GM12878 (cell line): Measurements from ENCODE around the gene POLR1H. TPM values are rescaled to one million over a fixed set of nuclear protein-coding genes. Genes with fewer than 3 reads are reported as not detected.

ENCODE experiments used
- ATF2 ChIP-seq: IDR thresholded peaks from 2 replicates; pipeline ENCODE4 v1.6.1; 2012; ENCODE audit warnings: low read length, inconsistent platforms
- ATF3 ChIP-seq: IDR thresholded peaks from 2 replicates; pipeline ENCODE4 v1.6.1; 2011; ENCODE audit warnings: low read depth, mild to moderate bottlenecking, low read length, moderate library complexity, borderline replicate concordance; ENCODE audit errors: extremely low read depth
- BACH1 ChIP-seq: fragments of 450-650 bp; IDR thresholded peaks from 2 replicates; pipeline ENCODE4 v1.6.1; 2017; ENCODE audit warnings: mild to moderate bottlenecking, borderline replicate concordance
- EED ChIP-seq: sonication (generic); IDR thresholded peaks from 2 replicates; pipeline ENCODE4 v1.6.1; 2016; ENCODE audit warnings: antibody characterized with exemption, low read depth
- EZH2 ChIP-seq: IDR thresholded peaks from 2 replicates; pipeline ENCODE4 v1.6.1; 2012; ENCODE audit warnings: low read depth, mild to moderate bottlenecking, control low read depth, inconsistent platforms, low read length, borderline replicate concordance; ENCODE audit not compliant: control insufficient read depth
- HDAC6 ChIP-seq: fragments of 200-600 bp; sonication (generic); IDR thresholded peaks from one replicate; pipeline ENCODE4 v1.8.0; 2017; ENCODE audit warnings: antibody characterized with exemption; ENCODE audit not compliant: unreplicated experiment
- NFIC ChIP-seq: IDR thresholded peaks from 2 replicates; pipeline ENCODE4 v1.6.1; 2012; ENCODE audit warnings: low read depth, mild to moderate bottlenecking, inconsistent platforms, low read length, moderate library complexity
- NR2C1 ChIP-seq: fragments of 450-650 bp; IDR thresholded peaks from 2 replicates; pipeline ENCODE4 v1.6.1; 2017; ENCODE audit warnings: antibody characterized with exemption, mild to moderate bottlenecking, moderate library complexity
- NR2F1 ChIP-seq: fragments of 450-650 bp; conservative IDR thresholded peaks from 2 replicates; pipeline ENCODE4 v1.6.1; 2017; ENCODE audit warnings: mild to moderate bottlenecking
- PAX5 ChIP-seq: IDR thresholded peaks from 2 replicates; pipeline ENCODE4 v1.6.1; 2011; ENCODE audit warnings: low read depth, low read length, borderline replicate concordance
- RAD51 ChIP-seq: fragments of 450-650 bp; IDR thresholded peaks from 2 replicates; pipeline ENCODE4 v1.6.1; 2016; ENCODE audit warnings: moderate library complexity, mild to moderate bottlenecking, inconsistent platforms
- RELB ChIP-seq: fragments of 450-650 bp; IDR thresholded peaks from 2 replicates; pipeline ENCODE4 v1.6.1; 2017; ENCODE audit warnings: low read depth, mild to moderate bottlenecking, moderate library complexity
- SKIL ChIP-seq: fragments of 450-650 bp; IDR thresholded peaks from 2 replicates; pipeline ENCODE4 v1.6.1; 2017; ENCODE audit warnings: mild to moderate bottlenecking, low read depth, inconsistent platforms; ENCODE audit not compliant: poor library complexity, severe bottlenecking
- SMAD5 ChIP-seq: IDR thresholded peaks from 2 replicates; pipeline ENCODE4 v1.6.1; 2016; ENCODE audit warnings: antibody characterized with exemption, low read depth
- SMARCA5 ChIP-seq: fragments of 450-650 bp; IDR thresholded peaks from 2 replicates; pipeline ENCODE4 v1.6.1; 2017; ENCODE audit warnings: mild to moderate bottlenecking
- SP1 ChIP-seq: IDR thresholded peaks from one replicate; pipeline ENCODE4 v1.6.1; 2011; ENCODE audit warnings: low read depth, low read length
- SRF ChIP-seq, 2 experiments: IDR thresholded peaks; 2 replicates each; pipeline ENCODE4 v1.6.1; 2011; ENCODE audit warnings: low read depth in 2 of 2, low read length in 2 of 2, mild to moderate bottlenecking in 1 of 2, moderate library complexity in 1 of 2
- STAT3 ChIP-seq: IDR thresholded peaks from 2 replicates; pipeline ENCODE4 v1.6.1; 2011; ENCODE audit warnings: low read depth, low read length, improper control_type of control experiment
- ZNF274 ChIP-seq: IDR thresholded peaks from one replicate; pipeline ENCODE4 v1.8.0; 2011; ENCODE audit not compliant: insufficient read length, insufficient read depth
- ZNF622 ChIP-seq: fragments of 450-650 bp; IDR thresholded peaks from 2 replicates; pipeline ENCODE4 v1.6.1; 2017; ENCODE audit warnings: mild to moderate bottlenecking, inconsistent platforms
- ZNF687 ChIP-seq: fragments of 450-650 bp; IDR thresholded peaks from 2 replicates; pipeline ENCODE4 v1.6.1; 2017; ENCODE audit warnings: mild to moderate bottlenecking, moderate library complexity
- polyA plus RNA-seq, 11 experiments: library from polyadenylated mRNA; depleted of rRNA in 4 of 11; unstranded in 6 of 11; stranded (reverse) in 5 of 11; fragments of >200 nt; fragmentation: Nextera tagmentation in 4 of 11; fragmentation: Illumina TruSeq in 1 of 11; extraction: Ambion mirVana in 4 of 11; extraction: Trizol in 1 of 11; gene quantifications; 1 replicate in 1 of 11; 2 replicates in 10 of 11; pipeline versions ENCODE4 v1.2.1 to v1.2.3, GENCODE V29; 2011 to 2016; ENCODE audit warnings: inconsistent platforms in 2 of 11, missing spikeins in 2 of 11, low read depth in 1 of 11
- total RNA-seq, 4 experiments: library from RNA; depleted of rRNA in 3 of 4; stranded (reverse); fragments of >200 nt in 3 of 4; fragmentation: Illumina TruSeq in 1 of 4; extraction: Trizol in 1 of 4; gene quantifications; 2 replicates each; pipeline versions ENCODE4 v1.2.1 to v1.2.3, GENCODE V29; 2013 to 2021

Gene POLR1H
- total and polyA plus RNA-seq, 10 of the 15 experiments (the other 5 are each of a cell fraction or from before 2014, with no cell fraction given) = 50.6 to 160 (median 77.7) TPM

GRCh38 chr6:30061092-30061857 lies at the start of gene POLR1H (continued):
- TF ChIP-seq SKIL (peak; percentile 61), NFIC (peak; percentile 56; the same call in 1 of the 2 replicates), ZNF687 (peak; percentile 73), NR2F1 (0 out of 2 replicates have a peak, but pooled peaks have one; percentile 28), STAT3 (no peak), RELB (peak; percentile 99), EED (peak; percentile 36; the same call in 1 of the 2 replicates), ZNF274 (no peak), EZH2 (no peak), ATF3 (peak; percentile 44; the same call in 1 of the 2 replicates), SMARCA5 (peak; percentile 73), PAX5 (no peak; the same call in 1 of the 2 replicates), SRF (IDR thresholded peaks at IDR 0.05; ENCODE audit: low read depth in 2 of 2, low read length in 2 of 2) (peak in 1 of 2 experiments; percentile 81; a peak in 2 of 4 replicates), BACH1 (no peak), SMAD5 (peak; percentile 87), HDAC6 (no peak), ZNF622 (no peak), NR2C1 (peak; percentile 71), RAD51 (0 out of 2 replicates have a peak, but pooled peaks have one; percentile 13), ATF2 (peak; percentile 82), SP1 (peak; percentile 84)
